HEK293 (cell line): ENCODE measurements around the gene SRCIN1.
A peak's percentile ranks its signal among the peaks of the same experiment; 100 is the strongest.

Experiments used
- ZBTB21 ChIP-seq: fragments of 450-650 bp; formaldehyde crosslinking; IDR thresholded peaks from 2 replicates; pipeline ENCODE4 v1.5.1; 2017; ENCODE audit warnings: missing biosample characterization, missing genetic modification characterization
- ZBTB8A ChIP-seq: fragments of 450-650 bp; formaldehyde crosslinking; IDR thresholded peaks from 2 replicates; pipeline ENCODE4 v1.5.1; 2016; ENCODE audit warnings: missing biosample characterization, missing genetic modification characterization
- ZNF24 ChIP-seq: fragments of 450-650 bp; formaldehyde crosslinking; IDR thresholded peaks from 2 replicates; pipeline ENCODE4 v1.5.1; 2016; ENCODE audit warnings: missing biosample characterization, missing genetic modification characterization

GRCh38 chr17:38510421-38511149, 95.2 kb downstream of the SRCIN1 start:
- TF ChIP-seq ZNF24 (no peak), ZBTB21 (no peak), ZBTB8A (tag by site-specific recombination) (peak; percentile 40; the same call in 1 of the 2 replicates)
